Ammon's horn (tissue), 1 donor: ENCODE data around the gene SYNDIG1L.

Source experiments
- DNase-seq: peaks from one replicate; pipeline ENCODE4 v3.0.0-alpha.2; 2016; ENCODE audit warnings: low spot score

Gene SYNDIG1L

GRCh38 chr14:74358176-74358829 lies 67.7 kb downstream of the SYNDIG1L start:
- DNase-seq, result no peak

GRCh38 chr14:74357585-74357984 lies 68.4 kb downstream of the SYNDIG1L start:
- no peak for DNase-seq

- no peak for DNase-seq
These were observed 69.0 kb downstream of the SYNDIG1L start for GRCh38 chr14:74356892-74357575.
